ENCODE results near the gene MAN1C1.

MAN1C1 gene

GRCh38 chr1:25614501-25615171 is 2.0 kb upstream of the MAN1C1 start:
- no peak for DNase-seq

- DNase-seq, result no peak
Observed at GRCh38 chr1:25615172-25615541, 1.4 kb upstream of the MAN1C1 start.

GRCh38 chr1:25615563-25616094 is 962 bp upstream of the MAN1C1 start:
- no peak for DNase-seq

GRCh38 chr1:25616987-25617624 is 515 bp downstream of the MAN1C1 start:
- no peak for DNase-seq

GRCh38 chr1:25617625-25618432 is 1.2 kb downstream of the MAN1C1 start:
- DNase-seq, result no peak

GRCh38 chr1:25618433-25618808 is 1.8 kb downstream of the MAN1C1 start:
- DNase-seq, result no peak

GRCh38 chr1:25619101-25619890 is 2.7 kb downstream of the MAN1C1 start:
- no peak for DNase-seq

- DNase-seq, result no peak
Observed at GRCh38 chr1:25620211-25620610, 3.6 kb downstream of the MAN1C1 start.

GRCh38 chr1:25620701-25621350 is 4.2 kb downstream of the MAN1C1 start:
- DNase-seq, result no peak

- no peak for DNase-seq
Observed at GRCh38 chr1:25621876-25622275, 5.3 kb downstream of the MAN1C1 start.

- no peak for DNase-seq
Observed at GRCh38 chr1:25622531-25622930, 5.9 kb downstream of the MAN1C1 start.

- no peak for DNase-seq
Observed at GRCh38 chr1:25623007-25623406, 6.4 kb downstream of the MAN1C1 start.

GRCh38 chr1:25623731-25624130 is 7.1 kb downstream of the MAN1C1 start:
- no peak for DNase-seq

- no peak for DNase-seq
Observed at GRCh38 chr1:25624156-25624555, 7.6 kb downstream of the MAN1C1 start.

- no peak for DNase-seq
Observed at GRCh38 chr1:25624604-25625003, 8.0 kb downstream of the MAN1C1 start.

GRCh38 chr1:25626018-25626417 is 9.4 kb downstream of the MAN1C1 start:
- DNase-seq, result no peak

- no peak for DNase-seq
Observed at GRCh38 chr1:25628741-25629421, 12.3 kb downstream of the MAN1C1 start.

GRCh38 chr1:25629836-25630235 is 13.2 kb downstream of the MAN1C1 start:
- DNase-seq, result no peak

- no peak for DNase-seq
Observed at GRCh38 chr1:25631750-25632485, 15.3 kb downstream of the MAN1C1 start.

- no peak for DNase-seq
Observed at GRCh38 chr1:25634066-25634465, 17.5 kb downstream of the MAN1C1 start.

GRCh38 chr1:25634896-25635295 is 18.3 kb downstream of the MAN1C1 start:
- no peak for DNase-seq

Measured in NCI-H2029 treated with DMSO at 0.1 percent for 48 hours (cell line).